ENCODE measurements around the gene UBLCP1.

- TF ChIP-seq, protein P1, sequence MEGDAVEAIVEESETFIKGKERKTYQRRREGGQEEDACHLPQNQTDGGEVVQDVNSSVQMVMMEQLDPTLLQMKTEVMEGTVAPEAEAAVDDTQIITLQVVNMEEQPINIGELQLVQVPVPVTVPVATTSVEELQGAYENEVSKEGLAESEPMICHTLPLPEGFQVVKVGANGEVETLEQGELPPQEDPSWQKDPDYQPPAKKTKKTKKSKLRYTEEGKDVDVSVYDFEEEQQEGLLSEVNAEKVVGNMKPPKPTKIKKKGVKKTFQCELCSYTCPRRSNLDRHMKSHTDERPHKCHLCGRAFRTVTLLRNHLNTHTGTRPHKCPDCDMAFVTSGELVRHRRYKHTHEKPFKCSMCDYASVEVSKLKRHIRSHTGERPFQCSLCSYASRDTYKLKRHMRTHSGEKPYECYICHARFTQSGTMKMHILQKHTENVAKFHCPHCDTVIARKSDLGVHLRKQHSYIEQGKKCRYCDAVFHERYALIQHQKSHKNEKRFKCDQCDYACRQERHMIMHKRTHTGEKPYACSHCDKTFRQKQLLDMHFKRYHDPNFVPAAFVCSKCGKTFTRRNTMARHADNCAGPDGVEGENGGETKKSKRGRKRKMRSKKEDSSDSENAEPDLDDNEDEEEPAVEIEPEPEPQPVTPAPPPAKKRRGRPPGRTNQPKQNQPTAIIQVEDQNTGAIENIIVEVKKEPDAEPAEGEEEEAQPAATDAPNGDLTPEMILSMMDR (IDR thresholded peaks at IDR 0.05) = no peak
- no peak for TF ChIP-seq POLR2A (IDR thresholded peaks at IDR 0.05)
Observed at GRCh38 chr5:159304961-159305595, 42.0 kb downstream of the UBLCP1 start.
